ENCODE measurements around the gene STRAP.
A peak's percentile ranks its signal among the peaks of the same experiment; 100 is the strongest.

Gene STRAP

GRCh38 chr12:15882118-15882971, at the start of gene STRAP:
Gene STRAP, plus strand, starts transcription at chr12:15882387. Its CDS starts 321 bp downstream, at chr12:15882708.
- DNase-seq (ENCODE audit: low read depth) = peak; percentile 89

GRCh38 chr12:15834575-15834974, 47.6 kb upstream of the STRAP start:
- no peak for DNase-seq (ENCODE audit: low read depth)

GRCh38 chr12:15837141-15837790, 44.9 kb upstream of the STRAP start:
- DNase-seq (ENCODE audit: low read depth) = no peak

GRCh38 chr12:15839041-15839440, 43.1 kb upstream of the STRAP start:
- no peak for DNase-seq (ENCODE audit: low read depth)

- no peak for DNase-seq (ENCODE audit: low read depth)
Observed at GRCh38 chr12:15839682-15840081, 42.5 kb upstream of the STRAP start.

GRCh38 chr12:15842108-15842507, 40.1 kb upstream of the STRAP start:
- no peak for DNase-seq (ENCODE audit: low read depth)

GRCh38 chr12:15846887-15847286, 35.3 kb upstream of the STRAP start:
- no peak for DNase-seq (ENCODE audit: low read depth)

- DNase-seq (ENCODE audit: low read depth) = no peak
Observed at GRCh38 chr12:15848606-15849005, 33.6 kb upstream of the STRAP start.

GRCh38 chr12:15851045-15851620, 31.1 kb upstream of the STRAP start:
- DNase-seq (ENCODE audit: low read depth) = no peak

GRCh38 chr12:15851919-15852318, 30.3 kb upstream of the STRAP start:
- no peak for DNase-seq (ENCODE audit: low read depth)

GRCh38 chr12:15852383-15852782, 29.8 kb upstream of the STRAP start:
- no peak for DNase-seq (ENCODE audit: low read depth)

GRCh38 chr12:15853877-15854276, 28.3 kb upstream of the STRAP start:
- DNase-seq (ENCODE audit: low read depth) = no peak

GRCh38 chr12:15854916-15855315, 27.3 kb upstream of the STRAP start:
- no peak for DNase-seq (ENCODE audit: low read depth)

- no peak for DNase-seq (ENCODE audit: low read depth)
Observed at GRCh38 chr12:15855646-15856045, 26.5 kb upstream of the STRAP start.

- DNase-seq (ENCODE audit: low read depth) = no peak
Observed at GRCh38 chr12:15856097-15856982, 25.8 kb upstream of the STRAP start.

GRCh38 chr12:15858353-15858752, 23.8 kb upstream of the STRAP start:
- no peak for DNase-seq (ENCODE audit: low read depth)

GRCh38 chr12:15859116-15859515, 23.1 kb upstream of the STRAP start:
- DNase-seq (ENCODE audit: low read depth) = no peak

GRCh38 chr12:15861404-15861803, 20.8 kb upstream of the STRAP start:
- DNase-seq (ENCODE audit: low read depth) = no peak

- DNase-seq (ENCODE audit: low read depth) = no peak
Observed at GRCh38 chr12:15862840-15863239, 19.3 kb upstream of the STRAP start.

- DNase-seq (ENCODE audit: low read depth) = no peak
Observed at GRCh38 chr12:15863372-15863771, 18.8 kb upstream of the STRAP start.

- no peak for DNase-seq (ENCODE audit: low read depth)
Observed at GRCh38 chr12:15863984-15864383, 18.2 kb upstream of the STRAP start.

GRCh38 chr12:15868186-15868585, 14.0 kb upstream of the STRAP start:
- DNase-seq (ENCODE audit: low read depth) = no peak
